Right lung (tissue), 5 donors: ENCODE data around the gene INPP5A. TPM values are rescaled to one million over a fixed set of nuclear protein-coding genes. Genes with fewer than 3 reads are reported as not detected.

Source experiments
- DNase-seq, 2 donors: peaks; one replicate each; pipeline ENCODE4 v3.0.0-alpha.2; 2013
- polyA plus RNA-seq, 5 donors: library from polyadenylated mRNA; unstranded; fragments of 120-200 nt; gene quantifications; one replicate each; pipeline versions ENCODE4 v1.2.1 to v1.2.3, GENCODE V29; 2013; ENCODE audit warnings: inconsistent platforms in 1 of 5, low replicate concordance in 1 of 5; ENCODE audit not compliant: insufficient read length in 5 of 5, insufficient read depth in 1 of 5

The INPP5A gene
- polyA plus RNA-seq, 5 donors = 27.7 to 41.7 (median 35.5) TPM

GRCh38 chr10:132533571-132534260, 3.9 kb upstream of the INPP5A start:
- DNase-seq = no peak

- DNase-seq = no peak
These were observed 3.1 kb upstream of the INPP5A start for GRCh38 chr10:132534391-132535064.

GRCh38 chr10:132535065-132535651, 2.4 kb upstream of the INPP5A start:
- DNase-seq = no peak

GRCh38 chr10:132536241-132536876, 1.2 kb upstream of the INPP5A start:
- DNase-seq = no peak

- peak; percentile 100 for DNase-seq
These were observed 507 bp upstream of the INPP5A start for GRCh38 chr10:132536877-132537683.

GRCh38 chr10:132538031-132538789, 623 bp downstream of the INPP5A start:
- DNase-seq = no peak

- DNase-seq = no peak
These were observed 1.3 kb downstream of the INPP5A start for GRCh38 chr10:132538790-132539421.

- no peak for DNase-seq
These were observed 1.8 kb downstream of the INPP5A start for GRCh38 chr10:132539431-132539839.

- DNase-seq = no peak
These were observed 2.3 kb downstream of the INPP5A start for GRCh38 chr10:132539894-132540293.

GRCh38 chr10:132540456-132540855, 2.9 kb downstream of the INPP5A start:
- no peak for DNase-seq

GRCh38 chr10:132541129-132541528, 3.5 kb downstream of the INPP5A start:
- no peak for DNase-seq

GRCh38 chr10:132541601-132542011, 4.0 kb downstream of the INPP5A start:
- no peak for DNase-seq

- DNase-seq = no peak
These were observed 4.6 kb downstream of the INPP5A start for GRCh38 chr10:132542086-132542775.

- DNase-seq = no peak
These were observed 5.2 kb downstream of the INPP5A start for GRCh38 chr10:132542819-132543218.

GRCh38 chr10:132543916-132544743, 6.5 kb downstream of the INPP5A start:
- no peak for DNase-seq

GRCh38 chr10:132544744-132545658, 7.4 kb downstream of the INPP5A start:
- no peak for DNase-seq

GRCh38 chr10:132545659-132546367, 8.2 kb downstream of the INPP5A start:
- no peak for DNase-seq
